ES-I3 (cell line): Measurements from ENCODE around the gene ADD3.

Experiments used
- H3K36me3 ChIP-seq: 2 replicates; pipeline ENCODE4 v1.6.1; 2013; ENCODE audit warnings: mild to moderate bottlenecking, low read length, control low read depth, moderate library complexity; ENCODE audit not compliant: insufficient read depth
- H3K4me1 ChIP-seq: 2 replicates; pipeline ENCODE4 v1.6.1; 2013; ENCODE audit warnings: mild to moderate bottlenecking, control low read depth, low read length; ENCODE audit not compliant: insufficient read depth
- H3K9ac ChIP-seq: 2 replicates; pipeline ENCODE4 v1.6.1; 2013; ENCODE audit warnings: low read depth, mild to moderate bottlenecking, low read length, moderate library complexity
- H3K9me3 ChIP-seq: 2 replicates; pipeline ENCODE4 v1.6.1; 2013; ENCODE audit warnings: mild to moderate bottlenecking, low read length, moderate library complexity; ENCODE audit not compliant: control insufficient read depth, insufficient read depth

ADD3 gene

GRCh38 chr10:110171032-110171431 is 163.2 kb downstream of the ADD3 start:
- Histone ChIP-seq H3K9ac (no peak overlapping the region), H3K9me3 (no peaks in the 10 kb centered on the region), H3K4me1 (peaks cover 34% of the 10 kb centered on the region), H3K36me3 (no peaks in the 10 kb centered on the region)

GRCh38 chr10:110172155-110172554 is 164.4 kb downstream of the ADD3 start:
- no peaks in the 10 kb centered on the region for H3K9me3 ChIP-seq

GRCh38 chr10:110174201-110174600 is 166.4 kb downstream of the ADD3 start:
- Histone ChIP-seq H3K36me3 (no peaks in the 10 kb centered on the region), H3K9me3 (no peaks in the 10 kb centered on the region), H3K4me1 (peaks cover 35% of the 10 kb centered on the region), H3K9ac (no peak overlapping the region)

More at GRCh38 chr10:110172155-110172554, 164.4 kb downstream of the ADD3 start:
- no peaks in the 10 kb centered on the region for H3K36me3 ChIP-seq
- H3K4me1 ChIP-seq, result peaks cover 39% of the 10 kb centered on the region
- H3K9ac ChIP-seq, result no peak overlapping the region

- H3K9me3 ChIP-seq, result no peaks in the 10 kb centered on the region
- peaks cover 30% of the 10 kb centered on the region for H3K4me1 ChIP-seq
- H3K36me3 ChIP-seq, result no peaks in the 10 kb centered on the region
- no peak overlapping the region for H3K9ac ChIP-seq
These were observed 167.0 kb downstream of the ADD3 start for GRCh38 chr10:110174816-110175215.

GRCh38 chr10:110175406-110175805 is 167.6 kb downstream of the ADD3 start:
- Histone ChIP-seq H3K9ac (no peak overlapping the region), H3K4me1 (peaks cover 24% of the 10 kb centered on the region), H3K36me3 (no peaks in the 10 kb centered on the region), H3K9me3 (no peaks in the 10 kb centered on the region)

- Histone ChIP-seq H3K4me1 (peaks cover 17% of the 10 kb centered on the region), H3K9me3 (no peaks in the 10 kb centered on the region), H3K9ac (no peak overlapping the region), H3K36me3 (no peaks in the 10 kb centered on the region)
These were observed 168.6 kb downstream of the ADD3 start for GRCh38 chr10:110176141-110177030.

GRCh38 chr10:110179220-110179619 is 171.4 kb downstream of the ADD3 start:
- no peaks in the 10 kb centered on the region for H3K36me3 ChIP-seq
- H3K9me3 ChIP-seq, result no peaks in the 10 kb centered on the region
- peaks cover 16% of the 10 kb centered on the region for H3K4me1 ChIP-seq
- no peak overlapping the region for H3K9ac ChIP-seq

- 0 out of 2 replicates have a peak, but pooled peaks cover 1% of the 10 kb centered on the region for H3K4me1 ChIP-seq
- H3K9me3 ChIP-seq, result no peaks in the 10 kb centered on the region
- H3K36me3 ChIP-seq, result no peaks in the 10 kb centered on the region
- H3K9ac ChIP-seq, result no peak overlapping the region
These were observed 173.7 kb downstream of the ADD3 start for GRCh38 chr10:110181451-110181850.

GRCh38 chr10:110181911-110182310 is 174.1 kb downstream of the ADD3 start:
- Histone ChIP-seq H3K36me3 (no peaks in the 10 kb centered on the region), H3K9ac (no peak overlapping the region), H3K9me3 (no peaks in the 10 kb centered on the region), H3K4me1 (no peaks in the 10 kb centered on the region)

GRCh38 chr10:110184398-110184797 is 176.6 kb downstream of the ADD3 start:
- Histone ChIP-seq H3K9ac (no peak overlapping the region), H3K4me1 (no peaks in the 10 kb centered on the region), H3K36me3 (no peaks in the 10 kb centered on the region), H3K9me3 (no peaks in the 10 kb centered on the region)
